Measurements from ENCODE around the gene SNTG2.

Gene SNTG2

GRCh38 chr2:1016500-1016899 lies 65.9 kb downstream of the SNTG2 start:
- TF ChIP-seq POLR2A (IDR thresholded peaks at IDR 0.05; ENCODE audit: low read length) = no peak
- TF ChIP-seq GATA1 (IDR thresholded peaks at IDR 0.05; ENCODE audit: low read depth, low read length) = no peak
- DNase-seq = no peak

DNA sequence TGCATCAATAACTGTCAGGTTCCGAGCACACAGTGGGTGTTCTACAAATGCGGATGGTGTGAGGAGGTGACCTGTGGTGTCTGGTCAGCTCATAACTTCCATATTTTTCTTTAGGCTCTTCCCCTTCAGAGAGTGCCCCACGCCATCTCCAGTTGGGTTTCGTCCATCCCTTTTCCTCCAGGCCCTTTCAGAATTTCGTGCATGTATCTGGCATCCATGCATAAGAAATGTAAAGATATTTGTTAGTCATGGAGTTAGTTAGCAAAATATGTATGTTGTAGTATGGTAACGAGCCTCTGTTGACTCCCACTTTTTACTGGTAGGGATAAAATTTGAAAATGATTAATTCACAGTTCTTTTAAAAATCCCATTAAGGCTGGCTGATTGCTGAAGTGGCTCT lies 67.2 kb downstream of the SNTG2 start:
- DNase-seq = no peak
- TF ChIP-seq POLR2A (IDR thresholded peaks at IDR 0.05; ENCODE audit: low read length) (no peak), GATA1 (IDR thresholded peaks at IDR 0.05; ENCODE audit: low read depth, low read length) (no peak)

DNA sequence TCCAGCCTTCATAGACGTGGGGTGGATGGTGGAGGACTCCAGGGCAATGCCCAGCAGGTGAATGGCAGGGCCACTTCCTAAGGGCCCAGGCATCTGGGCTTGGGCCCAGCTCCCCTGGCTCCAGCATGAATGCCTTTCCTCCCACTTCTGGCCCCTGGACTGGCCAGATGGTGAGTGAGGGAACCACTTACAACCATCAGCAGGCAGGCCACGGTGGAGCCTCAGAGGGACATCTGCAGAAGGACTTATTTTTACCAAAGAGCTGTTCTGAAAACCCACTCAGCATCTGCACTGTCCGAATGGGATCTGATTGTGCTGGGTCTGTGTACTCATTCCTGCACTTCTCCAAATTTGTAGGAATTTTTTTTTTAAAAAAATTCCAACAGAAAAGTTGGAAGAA lies 69.6 kb downstream of the SNTG2 start:
- TF ChIP-seq POLR2A (IDR thresholded peaks at IDR 0.05; ENCODE audit: low read length) = no peak
- no peak for TF ChIP-seq GATA1 (IDR thresholded peaks at IDR 0.05; ENCODE audit: low read depth, low read length)

DNA sequence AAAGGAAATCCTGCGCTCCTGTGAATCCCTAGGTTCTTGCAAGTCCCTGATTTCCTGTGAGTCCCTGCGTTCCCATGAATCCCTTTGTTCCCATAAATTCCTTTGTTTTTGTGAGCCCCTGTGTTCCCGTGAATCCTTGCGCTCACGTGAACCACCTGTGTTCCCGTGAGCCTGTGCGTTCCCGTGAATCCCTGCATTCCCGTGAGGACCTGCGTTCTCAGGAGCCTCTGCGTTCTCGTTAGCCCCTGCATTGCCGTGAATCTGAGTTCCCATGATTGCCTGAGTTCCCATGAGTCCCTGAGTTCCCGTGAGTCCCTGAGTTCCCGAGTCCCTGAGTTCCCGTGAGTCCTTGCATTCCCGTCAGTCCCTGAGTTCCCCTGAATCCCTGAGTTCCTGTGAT lies 71.5 kb downstream of the SNTG2 start:
- TF ChIP-seq GATA1 (IDR thresholded peaks at IDR 0.05; ENCODE audit: low read depth, low read length) = no peak
- TF ChIP-seq POLR2A (IDR thresholded peaks at IDR 0.05; ENCODE audit: low read length) = no peak
- no peak for DNase-seq

More for the DNA sequence above, 69.6 kb downstream of the SNTG2 start:
- no peak for DNase-seq

DNA sequence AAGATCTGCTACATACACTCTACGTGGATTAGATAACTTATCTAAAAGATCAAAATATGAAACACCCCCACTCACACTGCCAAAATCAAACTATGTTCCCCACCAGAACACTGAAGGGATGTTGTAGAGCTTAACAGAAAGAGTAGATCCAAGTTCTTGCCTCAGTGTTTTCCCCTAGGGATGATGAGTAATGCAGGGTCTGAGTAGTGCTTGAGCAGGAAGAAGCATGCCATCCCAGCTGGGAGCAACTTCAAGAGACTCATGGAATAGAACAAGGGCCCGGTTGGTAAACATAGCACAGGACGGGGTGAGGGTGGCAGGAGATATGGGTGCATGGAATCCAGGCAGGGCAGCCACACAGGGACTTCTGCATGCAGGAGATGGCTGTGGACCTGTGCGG lies 74.3 kb downstream of the SNTG2 start:
- DNase-seq = no peak
- TF ChIP-seq GATA1 (IDR thresholded peaks at IDR 0.05; ENCODE audit: low read depth, low read length) (no peak), POLR2A (IDR thresholded peaks at IDR 0.05; ENCODE audit: low read length) (no peak)

GRCh38 chr2:1026141-1026540 lies 75.5 kb downstream of the SNTG2 start:
- no peak for TF ChIP-seq POLR2A (IDR thresholded peaks at IDR 0.05; ENCODE audit: low read length)
- TF ChIP-seq GATA1 (IDR thresholded peaks at IDR 0.05; ENCODE audit: low read depth, low read length) = no peak

DNA sequence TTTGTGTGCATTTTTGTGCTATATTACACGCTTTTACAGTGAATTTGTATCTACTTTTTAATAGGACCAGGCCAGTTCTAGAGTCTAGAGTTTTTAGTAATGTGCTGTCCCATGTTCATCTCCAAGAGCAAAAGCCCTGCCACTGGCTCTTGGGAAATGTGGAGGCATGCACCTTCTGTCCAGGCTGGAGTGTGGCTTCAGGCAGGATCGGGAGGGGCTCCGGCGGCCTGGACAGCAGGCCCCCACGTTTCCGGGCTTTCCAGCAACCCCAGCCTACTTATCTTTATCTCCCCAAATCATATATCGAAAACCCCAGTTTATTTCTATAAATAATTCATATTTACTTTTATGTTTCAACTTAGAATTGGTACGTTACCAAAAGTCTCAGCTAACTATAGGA lies 78.2 kb downstream of the SNTG2 start:
- TF ChIP-seq POLR2A (IDR thresholded peaks at IDR 0.05; ENCODE audit: low read length) (no peak), GATA1 (IDR thresholded peaks at IDR 0.05; ENCODE audit: low read depth, low read length) (no peak)
- no peak for DNase-seq

More at GRCh38 chr2:1026141-1026540, 75.5 kb downstream of the SNTG2 start:
- no peak for DNase-seq

- no peak for TF ChIP-seq GATA1 (IDR thresholded peaks at IDR 0.05; ENCODE audit: low read depth, low read length)
- no peak for TF ChIP-seq POLR2A (IDR thresholded peaks at IDR 0.05; ENCODE audit: low read length)
- no peak for DNase-seq
Measured at GRCh38 chr2:1032030-1032429, 81.4 kb downstream of the SNTG2 start.

GRCh38 chr2:1033069-1033468 lies 82.4 kb downstream of the SNTG2 start:
- TF ChIP-seq GATA1 (IDR thresholded peaks at IDR 0.05; ENCODE audit: low read depth, low read length) (no peak), POLR2A (IDR thresholded peaks at IDR 0.05; ENCODE audit: low read length) (no peak)
- no peak for DNase-seq

DNA sequence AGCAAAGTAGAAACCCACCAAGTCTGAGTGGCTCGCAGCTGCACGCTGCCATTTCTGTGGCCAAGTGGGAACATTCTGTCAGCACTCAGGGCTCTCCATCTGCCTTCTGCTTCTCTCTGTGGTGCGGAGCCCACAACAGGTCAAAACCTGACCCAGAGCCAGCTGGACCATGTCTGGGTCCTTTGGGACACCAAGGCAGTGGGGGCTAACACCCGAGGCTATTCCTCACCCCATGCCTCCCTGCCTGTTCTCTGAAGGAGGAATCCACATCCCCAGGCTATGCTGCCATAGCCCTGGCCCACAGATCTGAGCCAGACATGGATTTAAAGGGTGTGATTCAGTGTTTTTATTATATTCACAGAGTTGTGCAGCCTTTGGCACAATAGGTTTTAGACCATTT lies 86.4 kb downstream of the SNTG2 start:
- DNase-seq = no peak
- no peak for TF ChIP-seq GATA1 (IDR thresholded peaks at IDR 0.05; ENCODE audit: low read depth, low read length)
- no peak for TF ChIP-seq POLR2A (IDR thresholded peaks at IDR 0.05; ENCODE audit: low read length)

- DNase-seq = no peak
- no peak for TF ChIP-seq POLR2A (IDR thresholded peaks at IDR 0.05; ENCODE audit: low read length)
- no peak for TF ChIP-seq GATA1 (IDR thresholded peaks at IDR 0.05; ENCODE audit: low read depth, low read length)
Measured at GRCh38 chr2:1039549-1039948, 88.9 kb downstream of the SNTG2 start.

DNA sequence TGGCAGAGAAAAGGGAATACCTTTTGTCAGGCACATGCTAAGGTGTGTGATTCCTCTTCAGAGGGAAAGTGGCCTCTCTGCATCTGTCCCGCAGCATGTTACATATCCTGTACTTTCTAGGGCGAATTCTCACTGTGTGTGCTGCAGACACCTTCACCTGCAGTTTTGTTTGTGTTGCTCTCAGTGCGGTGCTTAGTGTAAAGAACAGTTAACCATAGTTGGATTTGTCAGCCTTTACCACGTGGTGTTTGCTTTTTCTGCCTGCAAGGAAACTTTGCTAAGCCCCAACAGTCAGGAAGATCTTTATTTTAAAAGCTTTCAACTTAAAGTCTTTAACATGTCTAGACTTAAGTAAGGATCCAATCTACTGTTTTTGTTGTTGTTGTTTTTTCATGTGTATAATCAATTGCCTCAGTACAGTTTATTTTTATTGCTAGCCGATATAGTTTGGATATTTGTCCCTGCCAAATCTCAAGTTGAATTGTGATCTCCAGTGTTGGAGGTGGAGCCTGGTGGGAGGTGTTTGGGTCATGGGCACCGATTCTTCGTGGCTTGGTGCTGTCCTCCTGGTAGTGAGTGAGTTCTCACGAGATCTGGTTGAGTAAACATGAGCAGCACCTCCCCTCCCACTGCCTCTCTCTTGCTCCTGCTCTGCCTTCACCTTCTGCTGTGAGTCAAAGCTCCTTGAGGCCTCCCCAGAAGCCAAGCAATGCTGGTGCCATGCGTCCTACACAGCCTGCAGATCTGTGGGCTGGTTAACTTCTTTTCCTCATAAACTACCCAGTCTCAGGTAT lies 90.6 kb downstream of the SNTG2 start:
- TF ChIP-seq GATA1 (IDR thresholded peaks at IDR 0.05; ENCODE audit: low read depth, low read length) = no peak
- TF ChIP-seq POLR2A (IDR thresholded peaks at IDR 0.05; ENCODE audit: low read length) = no peak
- DNase-seq = no peak

- TF ChIP-seq GATA1 (IDR thresholded peaks at IDR 0.05; ENCODE audit: low read depth, low read length) (no peak), POLR2A (IDR thresholded peaks at IDR 0.05; ENCODE audit: low read length) (no peak)
- no peak for DNase-seq
Measured at GRCh38 chr2:1045109-1045508, 94.5 kb downstream of the SNTG2 start.

DNA sequence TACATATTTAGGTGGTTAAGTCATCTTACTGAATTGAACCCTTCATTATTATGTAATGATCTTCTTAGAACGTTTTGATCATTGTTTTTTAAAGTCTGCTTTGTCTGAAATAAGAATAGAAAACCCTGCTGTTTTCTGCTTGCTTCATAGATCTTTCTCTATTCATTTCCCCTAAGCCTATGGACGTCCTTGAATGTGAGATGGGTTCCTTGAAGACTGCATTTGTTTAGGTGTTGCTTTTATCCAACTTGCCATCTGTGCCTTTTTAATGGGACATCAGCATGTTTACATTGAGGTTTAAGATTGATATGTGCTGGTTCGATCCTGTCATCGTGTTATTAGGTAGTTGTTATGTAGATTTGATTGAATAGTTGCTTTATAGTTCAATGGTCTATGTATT lies 95.4 kb downstream of the SNTG2 start:
- TF ChIP-seq GATA1 (IDR thresholded peaks at IDR 0.05; ENCODE audit: low read depth, low read length) (no peak), POLR2A (IDR thresholded peaks at IDR 0.05; ENCODE audit: low read length) (no peak)
- DNase-seq = no peak

GRCh38 chr2:1047485-1047884 lies 96.8 kb downstream of the SNTG2 start:
- DNase-seq = no peak
- TF ChIP-seq GATA1 (IDR thresholded peaks at IDR 0.05; ENCODE audit: low read depth, low read length) (no peak), POLR2A (IDR thresholded peaks at IDR 0.05; ENCODE audit: low read length) (no peak)

Measured in erythroblast (primary cell).